CD4-positive, alpha-beta T cell treated with Interleukin-6 for 4 hours (primary cell): ENCODE data around the gene GABPA.
"Not testable (repeated sequence)": the region's sequence is repeated elsewhere in the genome, so short reads cannot be mapped to it uniquely, and the experiment has no call there.

Experiments used
- DNase-seq: peaks from one replicate; pipeline ENCODE4 v3.0.0-alpha.2; 2020; ENCODE audit warnings: mixed read lengths

The GABPA gene

GRCh38 chr21:25742900-25743299, 8.1 kb downstream of the GABPA start:
- DNase-seq, result no peak

- no peak for DNase-seq
These were observed 10.1 kb downstream of the GABPA start for GRCh38 chr21:25744854-25745253.

- no peak for DNase-seq
These were observed 15.3 kb downstream of the GABPA start for GRCh38 chr21:25750085-25750484.

- DNase-seq, result no peak
These were observed 17.6 kb downstream of the GABPA start for GRCh38 chr21:25752416-25752815.

- DNase-seq, result no peak
These were observed 21.6 kb downstream of the GABPA start for GRCh38 chr21:25756190-25756932.

- DNase-seq, result no peak
These were observed 22.8 kb downstream of the GABPA start for GRCh38 chr21:25757531-25757930.

- DNase-seq, result no peak
These were observed 24.8 kb downstream of the GABPA start for GRCh38 chr21:25759573-25759972.

GRCh38 chr21:25760061-25760460, 25.3 kb downstream of the GABPA start:
- DNase-seq, result no peak

GRCh38 chr21:25760677-25761076, 25.9 kb downstream of the GABPA start:
- DNase-seq, result no peak

- DNase-seq, result no peak
These were observed 29.3 kb downstream of the GABPA start for GRCh38 chr21:25764065-25764464.

GRCh38 chr21:25767921-25768320, 33.1 kb downstream of the GABPA start:
- no peak for DNase-seq

GRCh38 chr21:25772686-25773085, 37.9 kb downstream of the GABPA start:
- DNase-seq, result no peak

GRCh38 chr21:25776440-25776839, 41.7 kb downstream of the GABPA start:
- no peak for DNase-seq

GRCh38 chr21:25778126-25778875, 43.5 kb downstream of the GABPA start:
- not testable (repeated sequence) for DNase-seq

GRCh38 chr21:25788677-25789076, 53.9 kb downstream of the GABPA start:
- DNase-seq, result no peak

GRCh38 chr21:25790122-25790877, 55.5 kb downstream of the GABPA start:
- no peak for DNase-seq

GRCh38 chr21:25790878-25791204, 56.1 kb downstream of the GABPA start:
- DNase-seq, result no peak

- DNase-seq, result no peak
These were observed 56.5 kb downstream of the GABPA start for GRCh38 chr21:25791319-25791718.

- peak; percentile 84 for DNase-seq
These were observed 66.6 kb downstream of the GABPA start for GRCh38 chr21:25801217-25802014.

GRCh38 chr21:25806060-25806459, 71.3 kb downstream of the GABPA start:
- no peak for DNase-seq

- no peak for DNase-seq
These were observed 72.4 kb downstream of the GABPA start for GRCh38 chr21:25807191-25807590.

GRCh38 chr21:25809013-25809412, 74.2 kb downstream of the GABPA start:
- no peak for DNase-seq

GRCh38 chr21:25811186-25811585, 76.4 kb downstream of the GABPA start:
- DNase-seq, result no peak
